Measurements from ENCODE around the gene AKAP9. TPM values are rescaled to one million over a fixed set of nuclear protein-coding genes. Genes with fewer than 3 reads are reported as not detected.
"Not testable (repeated sequence)": the region's sequence is repeated elsewhere in the genome, so short reads cannot be mapped to it uniquely, and the experiment has no call there.

AKAP9 gene
- total RNA-seq, 1 donor from 2014 or later, result 75.4 TPM

- peaks cover 33% of the 10 kb centered on the region for H3K4me1 ChIP-seq
- no peaks in the 10 kb centered on the region for H3K9me3 ChIP-seq
- TF ChIP-seq POLR2A (IDR thresholded peaks at IDR 0.05), result no peak
- no peak for TF ChIP-seq POLR2AphosphoS5 (IDR thresholded peaks at IDR 0.05; ENCODE audit: insufficient read depth in 1 of 2, low read depth in 1 of 2)
- TF ChIP-seq, protein P1, sequence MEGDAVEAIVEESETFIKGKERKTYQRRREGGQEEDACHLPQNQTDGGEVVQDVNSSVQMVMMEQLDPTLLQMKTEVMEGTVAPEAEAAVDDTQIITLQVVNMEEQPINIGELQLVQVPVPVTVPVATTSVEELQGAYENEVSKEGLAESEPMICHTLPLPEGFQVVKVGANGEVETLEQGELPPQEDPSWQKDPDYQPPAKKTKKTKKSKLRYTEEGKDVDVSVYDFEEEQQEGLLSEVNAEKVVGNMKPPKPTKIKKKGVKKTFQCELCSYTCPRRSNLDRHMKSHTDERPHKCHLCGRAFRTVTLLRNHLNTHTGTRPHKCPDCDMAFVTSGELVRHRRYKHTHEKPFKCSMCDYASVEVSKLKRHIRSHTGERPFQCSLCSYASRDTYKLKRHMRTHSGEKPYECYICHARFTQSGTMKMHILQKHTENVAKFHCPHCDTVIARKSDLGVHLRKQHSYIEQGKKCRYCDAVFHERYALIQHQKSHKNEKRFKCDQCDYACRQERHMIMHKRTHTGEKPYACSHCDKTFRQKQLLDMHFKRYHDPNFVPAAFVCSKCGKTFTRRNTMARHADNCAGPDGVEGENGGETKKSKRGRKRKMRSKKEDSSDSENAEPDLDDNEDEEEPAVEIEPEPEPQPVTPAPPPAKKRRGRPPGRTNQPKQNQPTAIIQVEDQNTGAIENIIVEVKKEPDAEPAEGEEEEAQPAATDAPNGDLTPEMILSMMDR (IDR thresholded peaks at IDR 0.05), result no peak
- H3K4me3 ChIP-seq, result no peak overlapping the region
- H3K36me3 ChIP-seq, result no peaks in the 10 kb centered on the region
- no peak for DNase-seq (ENCODE audit: extremely low spot score in 2 of 2)
- no peaks in the 10 kb centered on the region for H3K27me3 ChIP-seq
- intact Hi-C loops (cut with DNase I), result no loop called here
- no peak overlapping the region for H3K27ac ChIP-seq
These were observed 4.8 kb downstream of the AKAP9 start for GRCh38 chr7:91945476-91945875.

DNA sequence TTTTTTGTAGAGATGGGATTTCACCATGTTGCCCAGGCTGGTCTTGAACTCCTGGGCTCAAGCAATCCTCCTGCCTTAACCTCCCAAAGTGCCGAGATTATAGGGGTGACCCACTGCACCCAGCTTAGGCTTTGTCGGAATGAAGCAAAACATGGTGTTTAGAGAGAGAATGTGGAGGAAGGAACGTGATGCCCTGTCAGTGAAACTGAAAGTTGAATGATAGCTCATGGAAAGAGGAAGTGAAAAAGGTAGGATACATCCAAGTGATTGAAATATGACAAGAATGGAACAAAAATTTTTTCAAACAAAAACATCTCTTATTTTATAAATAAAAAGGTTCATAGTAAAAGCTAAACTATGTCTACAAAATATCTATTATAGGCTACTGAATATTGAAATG is 5.9 kb downstream of the AKAP9 start:
- Histone ChIP-seq H3K4me1 (peaks cover 33% of the 10 kb centered on the region), H3K9me3 (no peaks in the 10 kb centered on the region), H3K36me3 (no peaks in the 10 kb centered on the region), H3K27me3 (no peaks in the 10 kb centered on the region), H3K4me3 (no peak overlapping the region), H3K27ac (no peak overlapping the region)
- no peak for TF ChIP-seq POLR2A (IDR thresholded peaks at IDR 0.05)
- TF ChIP-seq, protein P1 (IDR thresholded peaks at IDR 0.05), result no peak
- TF ChIP-seq POLR2AphosphoS5 (IDR thresholded peaks at IDR 0.05; ENCODE audit: insufficient read depth in 1 of 2, low read depth in 1 of 2), result no peak
- no peak for DNase-seq (ENCODE audit: extremely low spot score in 2 of 2)
- intact Hi-C loops (cut with DNase I), result no loop called here

GRCh38 chr7:91947948-91948347 is 7.3 kb downstream of the AKAP9 start:
- TF ChIP-seq, protein P1 (IDR thresholded peaks at IDR 0.05), result no peak
- TF ChIP-seq POLR2A (IDR thresholded peaks at IDR 0.05), result no peak
- intact Hi-C loops (cut with DNase I), result no loop called here
- Histone ChIP-seq H3K4me1 (peaks cover 21% of the 10 kb centered on the region), H3K27ac (no peak overlapping the region), H3K27me3 (no peaks in the 10 kb centered on the region), H3K36me3 (no peaks in the 10 kb centered on the region), H3K4me3 (no peak overlapping the region), H3K9me3 (no peaks in the 10 kb centered on the region)
- DNase-seq (ENCODE audit: extremely low spot score in 2 of 2), result no peak

DNA sequence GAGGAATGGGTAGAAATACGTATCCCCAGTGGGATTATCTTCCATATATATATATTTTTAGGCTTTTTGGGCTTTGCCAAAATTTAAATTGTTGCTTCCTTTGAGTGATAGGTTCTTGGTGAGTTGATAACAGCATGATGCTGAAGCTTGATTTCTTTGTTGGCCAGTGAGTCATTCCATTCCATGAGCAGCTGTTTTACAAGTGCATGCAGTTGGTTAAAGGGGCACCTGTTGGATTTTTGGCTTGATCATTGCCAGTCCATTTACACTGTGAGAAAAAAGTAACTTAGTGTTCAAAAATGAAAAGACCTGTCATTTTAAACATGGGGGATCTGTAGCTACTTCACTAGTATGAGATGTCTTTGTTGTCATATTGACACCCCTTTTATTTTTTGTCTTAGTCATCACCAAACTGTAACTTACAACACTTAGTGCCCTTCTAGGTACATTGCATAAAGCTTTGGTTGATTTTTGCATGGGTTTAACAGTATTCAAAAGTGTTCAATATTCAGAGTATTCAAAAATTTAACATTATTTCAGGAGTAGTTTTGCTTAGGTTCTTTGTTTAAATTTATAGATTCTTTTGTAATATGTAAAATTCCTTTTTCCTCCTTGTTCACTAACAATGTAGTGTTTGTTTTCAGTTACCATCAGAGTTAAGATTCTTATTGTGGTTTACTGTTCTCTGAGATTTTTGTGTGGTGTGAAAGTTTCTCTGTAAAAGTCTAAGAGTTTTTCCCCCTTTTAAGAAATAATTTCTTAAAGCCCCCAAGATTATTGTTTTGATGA is 8.8 kb downstream of the AKAP9 start:
- Histone ChIP-seq H3K36me3 (no peaks in the 10 kb centered on the region), H3K4me1 (peaks cover 16% of the 10 kb centered on the region)
- intact Hi-C loops (cut with DNase I), result no loop called here

DNA sequence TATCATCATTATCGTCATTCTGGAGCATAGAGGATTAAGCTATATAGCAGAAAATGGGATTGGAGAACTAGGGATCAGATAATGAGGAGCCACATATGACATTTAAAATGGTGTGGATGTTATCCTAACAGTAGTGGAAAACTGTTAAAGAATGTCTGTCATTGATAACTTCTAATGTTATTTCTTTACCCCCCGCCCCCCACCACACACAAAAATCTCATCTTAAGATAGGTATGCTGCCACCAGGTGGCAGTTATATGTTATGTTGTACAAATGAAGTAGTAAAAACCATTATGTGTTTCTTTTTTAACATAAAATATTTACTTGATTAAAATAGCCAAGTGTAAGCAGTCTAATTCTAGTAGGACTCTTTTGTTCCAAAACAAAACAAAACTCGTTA is 13.0 kb downstream of the AKAP9 start:
- intact Hi-C loops (cut with DNase I), result no loop called here
- H3K27ac ChIP-seq, result no peak overlapping the region
- H3K9me3 ChIP-seq, result no peaks in the 10 kb centered on the region
- H3K4me3 ChIP-seq, result no peak overlapping the region
- H3K4me1 ChIP-seq, result no peaks in the 10 kb centered on the region
- no peaks in the 10 kb centered on the region for H3K27me3 ChIP-seq
- TF ChIP-seq, protein P1 (IDR thresholded peaks at IDR 0.05), result no peak
- TF ChIP-seq POLR2A (IDR thresholded peaks at IDR 0.05), result no peak
- no peak for TF ChIP-seq POLR2AphosphoS5 (IDR thresholded peaks at IDR 0.05; ENCODE audit: insufficient read depth in 1 of 2, low read depth in 1 of 2)
- DNase-seq (ENCODE audit: extremely low spot score in 2 of 2), result no peak
- no peaks in the 10 kb centered on the region for H3K36me3 ChIP-seq

More for the DNA sequence above, 8.8 kb downstream of the AKAP9 start:
- no peak for DNase-seq (ENCODE audit: extremely low spot score in 2 of 2)
- Histone ChIP-seq H3K9me3 (no peaks in the 10 kb centered on the region), H3K27ac (no peak overlapping the region), H3K4me3 (no peak overlapping the region), H3K27me3 (no peaks in the 10 kb centered on the region)
- TF ChIP-seq POLR2A (IDR thresholded peaks at IDR 0.05), result no peak
- TF ChIP-seq POLR2AphosphoS5 (IDR thresholded peaks at IDR 0.05; ENCODE audit: insufficient read depth in 1 of 2, low read depth in 1 of 2), result no peak
- TF ChIP-seq, protein P1 (IDR thresholded peaks at IDR 0.05), result no peak

GRCh38 chr7:91956464-91956863 is 15.8 kb downstream of the AKAP9 start:
- intact Hi-C loops (cut with DNase I); DNase-seq (ENCODE audit: extremely low spot score in 2 of 2); H3K4me1 ChIP-seq; H3K36me3 ChIP-seq; H3K27ac ChIP-seq; H3K27me3 ChIP-seq; H3K4me3 ChIP-seq; H3K9me3 ChIP-seq: not testable (repeated sequence)
